Measurements from ENCODE around the gene VN1R4. TPM values are rescaled to one million over a fixed set of nuclear protein-coding genes. Genes with fewer than 3 reads are reported as not detected.
"Not testable (repeated sequence)": the region's sequence is repeated elsewhere in the genome, so short reads cannot be mapped to it uniquely, and the experiment has no call there.

VN1R4 gene, protein sequence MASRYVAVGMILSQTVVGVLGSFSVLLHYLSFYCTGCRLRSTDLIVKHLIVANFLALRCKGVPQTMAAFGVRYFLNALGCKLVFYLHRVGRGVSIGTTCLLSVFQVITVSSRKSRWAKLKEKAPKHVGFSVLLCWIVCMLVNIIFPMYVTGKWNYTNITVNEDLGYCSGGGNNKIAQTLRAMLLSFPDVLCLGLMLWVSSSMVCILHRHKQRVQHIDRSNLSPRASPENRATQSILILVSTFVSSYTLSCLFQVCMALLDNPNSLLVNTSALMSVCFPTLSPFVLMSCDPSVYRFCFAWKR
- total RNA-seq (2021), result not detected in 2 replicates
- long read RNA-seq, result 0 reads

DNA sequence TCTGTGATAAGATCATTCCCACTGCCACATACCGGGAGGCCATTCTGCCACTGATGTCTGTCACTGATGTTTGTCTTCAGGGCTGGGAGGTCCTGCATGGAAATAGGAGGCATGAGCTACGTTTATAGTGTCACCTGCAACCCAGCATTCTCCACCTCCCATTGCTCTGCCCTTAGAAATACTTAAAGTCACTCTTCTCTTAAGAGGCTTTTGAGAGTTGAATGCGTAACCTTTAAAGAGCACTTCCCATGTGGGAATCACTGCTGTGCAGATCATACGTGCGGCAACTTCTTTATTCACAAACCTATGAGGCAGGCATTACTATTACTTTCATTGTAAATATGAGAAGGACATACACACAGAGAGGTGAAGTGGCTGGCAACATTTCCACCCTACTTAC is at the start of gene VN1R4:
Gene VN1R4, minus strand, starts transcription at position 101 of the 400 bp plus-strand sequence. Its CDS starts 58 bp downstream, at position 43.
- H3K56ac ChIP-seq (ENCODE audit: insufficient read length, low read depth, low read length); H2BK20ac ChIP-seq (ENCODE audit: low read depth, low read length, poor library complexity, severe bottlenecking); H3T11ph ChIP-seq (ENCODE audit: low read length); H3K23me2 ChIP-seq (ENCODE audit: insufficient read length, low read depth, low read length, poor library complexity, severe bottlenecking); H3K14ac ChIP-seq (ENCODE audit: insufficient read depth, low read length); H3K27ac ChIP-seq (ENCODE audit: insufficient read length, low read depth, low read length); H3K4me3 Mint-ChIP-seq; H3K27me3 ChIP-seq (ENCODE audit: insufficient read depth, low read length); H3K4me1 ChIP-seq (ENCODE audit: insufficient read depth, low read length); H2BK15ac ChIP-seq (ENCODE audit: low read depth, low read length); H3K4me1 Mint-ChIP-seq; H3K79me1 ChIP-seq (ENCODE audit: insufficient read depth, low read depth, low read length, poor library complexity, severe bottlenecking); H4K91ac ChIP-seq (ENCODE audit: insufficient read length, low read depth, low read length); H2BK120ac ChIP-seq (ENCODE audit: low read depth, low read length, poor library complexity, severe bottlenecking); H3K23ac ChIP-seq (ENCODE audit: insufficient read length, low read depth, low read length); H2AFZ ChIP-seq (ENCODE audit: low read length); H3K79me2 ChIP-seq (ENCODE audit: insufficient read depth, low read length); H2BK12ac ChIP-seq (ENCODE audit: insufficient read length, low read depth, low read length); H4K20me1 ChIP-seq (ENCODE audit: control insufficient read depth, insufficient read depth, insufficient read length); H3K27ac Mint-ChIP-seq; H3K18ac ChIP-seq (ENCODE audit: insufficient read length, low read depth, low read length); H3K4me2 ChIP-seq (ENCODE audit: insufficient read depth, insufficient read length, low read length); H3K9ac ChIP-seq (ENCODE audit: extremely low read depth, insufficient read length, low read length); H4K8ac ChIP-seq (replicated peaks; ENCODE audit: insufficient read length, low read depth, low read length); H3K4ac ChIP-seq (ENCODE audit: low read depth, low read length); H4K5ac ChIP-seq (ENCODE audit: insufficient read length, low read depth, low read length); H2AK5ac ChIP-seq (ENCODE audit: insufficient read length, low read length); DNase-seq; H2BK5ac ChIP-seq (ENCODE audit: insufficient read length, low read length): not testable (repeated sequence)
- peaks cover 58 to 69% of the 10 kb centered on the region in 2 experiments for H3K9me3 Mint-ChIP-seq
- no CpG with 5 or more reads among the region's 5 CpGs for WGBS (ENCODE audit: extremely low coverage, insufficient read length, low lambda C conversion rate)
- H3K27me3 Mint-ChIP-seq (ENCODE audit: low read depth), result peaks cover 12% of the 10 kb centered on the region
- peaks cover 15% of the 10 kb centered on the region for H3K9me3 ChIP-seq (ENCODE audit: control insufficient read depth, low read depth, low read length)
- H3K36me3 Mint-ChIP-seq (ENCODE audit: insufficient read depth in 1 of 3, low read depth in 3 of 3), result peaks cover 2 to 13% (median 9%) of the 10 kb centered on the region in 3 experiments; a peak in 6 of 7 replicates

Measured in H9 (cell line).